IMR-90 (cell line): ENCODE measurements around the gene GPR32. TPM values are rescaled to one million over a fixed set of nuclear protein-coding genes. Genes with fewer than 3 reads are reported as not detected.
A peak's percentile ranks its signal among the peaks of the same experiment; 100 is the strongest.

ENCODE experiments used
- ATAC-seq: fragments of 200-7000 bp; cut with Tn5 transposase; 2 replicates; pipeline ENCODE4 v1.9.1; 2020; ENCODE audit warnings: low read depth, mild to moderate bottlenecking, moderate library complexity
- BruUV-seq: library from RNA; stranded (reverse); fragments of 400-500 nt; replicated peaks from 2 replicates; lab custom pipeline; 2021; lab: Mats Ljungman, UMichigan
- CTCF ChIA-PET: fragments of 300-600 bp; formaldehyde crosslinking; extraction: SDS; loops from one replicate; lab custom pipeline; 2021; ENCODE audit warnings: antibody characterized with exemption; lab: Yijun Ruan, JAX
- POLR2A ChIA-PET: fragments of 300-600 bp; sonication (Branson Sonifier 250); formaldehyde crosslinking; loops from one replicate; lab custom pipeline; 2022; ENCODE audit warnings: antibody characterized with exemption; ENCODE audit not compliant: unreplicated experiment; lab: Charles Lee
- DNase-seq: peaks from one replicate; pipeline ENCODE4 v3.0.0; 2013
- H2AFZ ChIP-seq: replicated peaks from 2 replicates; pipeline ENCODE3; 2013; ENCODE audit warnings: low read length, mild to moderate bottlenecking; ENCODE audit not compliant: poor library complexity
- H2AK5ac ChIP-seq: 2 replicates; pipeline ENCODE4 v1.6.1; 2013; ENCODE audit warnings: low read depth, low read length, inconsistent platforms
- H2AK9ac ChIP-seq: replicated peaks from 2 replicates; pipeline ENCODE3; 2013; ENCODE audit warnings: mild to moderate bottlenecking, low read depth, low read length, moderate library complexity; ENCODE audit not compliant: poor library complexity
- H2BK120ac ChIP-seq: 2 replicates; pipeline ENCODE4 v1.6.1; 2013; ENCODE audit warnings: low read depth, low read length, inconsistent platforms
- H2BK15ac ChIP-seq: 3 replicates; pipeline ENCODE4 v1.6.1; 2013; ENCODE audit warnings: low read depth, low read length, inconsistent platforms
- H2BK20ac ChIP-seq: 2 replicates; pipeline ENCODE4 v1.6.1; 2013; ENCODE audit warnings: low read depth, mild to moderate bottlenecking, inconsistent platforms, low read length, moderate library complexity
- H2BK5ac ChIP-seq: 2 replicates; pipeline ENCODE4 v1.6.1; 2013; ENCODE audit warnings: mild to moderate bottlenecking, low read depth, low read length, inconsistent platforms; ENCODE audit not compliant: poor library complexity, severe bottlenecking
- H3K14ac ChIP-seq: replicated peaks from 2 replicates; pipeline ENCODE4 v1.6.1; 2013; ENCODE audit warnings: low read depth, low read length, inconsistent platforms
- H3K18ac ChIP-seq: 2 replicates; pipeline ENCODE4 v1.6.1; 2013; ENCODE audit warnings: low read depth, low read length, control low read depth
- H3K23ac ChIP-seq: 2 replicates; pipeline ENCODE4 v1.6.1; 2013; ENCODE audit warnings: low read depth, low read length, inconsistent platforms
- H3K27ac ChIP-seq: 2 replicates; pipeline ENCODE4 v1.5.1; 2013; ENCODE audit warnings: mild to moderate bottlenecking, control low read depth, low read length; ENCODE audit not compliant: insufficient read depth
- H3K27me3 ChIP-seq: 2 replicates; pipeline ENCODE4 v1.6.1; 2013; ENCODE audit warnings: low read length; ENCODE audit not compliant: control insufficient read depth, insufficient read depth
- H3K36me3 ChIP-seq: 2 replicates; pipeline ENCODE4 v1.6.1; 2013; ENCODE audit warnings: low read length, mixed read lengths; ENCODE audit not compliant: control insufficient read depth, insufficient read depth
- H3K4ac ChIP-seq: 2 replicates; pipeline ENCODE4 v1.6.1; 2013; ENCODE audit warnings: low read depth, low read length, inconsistent platforms
- H3K4me1 ChIP-seq: 2 replicates; pipeline ENCODE4 v1.6.1; 2013; ENCODE audit warnings: low read length, mixed read lengths; ENCODE audit not compliant: control insufficient read depth, insufficient read depth
- H3K4me2 ChIP-seq: 2 replicates; pipeline ENCODE4 v1.6.1; 2013; ENCODE audit warnings: low read depth, mild to moderate bottlenecking, control low read depth, low read length, moderate library complexity
- H3K4me3 ChIP-seq: 2 replicates; pipeline ENCODE4 v1.5.1; 2013; ENCODE audit warnings: low read depth, mild to moderate bottlenecking, control low read depth, low read length, moderate library complexity; ENCODE audit not compliant: insufficient read depth
- H3K56ac ChIP-seq: 2 replicates; pipeline ENCODE4 v1.6.1; 2013; ENCODE audit warnings: low read length, inconsistent platforms; ENCODE audit not compliant: insufficient read depth; ENCODE audit errors: extremely low read depth
- H3K79me1 ChIP-seq, 2 experiments: 2 replicates each; pipeline ENCODE4 v1.6.1; 2013; ENCODE audit warnings: low read length in 2 of 2, inconsistent platforms in 1 of 2, low read depth in 1 of 2
- H3K9ac ChIP-seq: 2 replicates; pipeline ENCODE4 v1.6.1; 2013; ENCODE audit warnings: low read depth, low read length, control low read depth
- H3K9me1 ChIP-seq: 2 replicates; pipeline ENCODE4 v1.6.1; 2013; ENCODE audit warnings: low read length, inconsistent platforms; ENCODE audit not compliant: insufficient read depth
- H3K9me3 ChIP-seq: 2 replicates; pipeline ENCODE4 v1.6.1; 2013; ENCODE audit warnings: low read length; ENCODE audit not compliant: control insufficient read depth, insufficient read depth
- H4K20me1 ChIP-seq: 2 replicates; pipeline ENCODE4 v1.6.1; 2013; ENCODE audit warnings: low read length, inconsistent platforms; ENCODE audit not compliant: insufficient read depth
- H4K5ac ChIP-seq: 2 replicates; pipeline ENCODE4 v1.6.1; 2013; ENCODE audit warnings: mild to moderate bottlenecking, low read depth, low read length, control low read depth
- H4K8ac ChIP-seq, 2 experiments: 2 replicates each; pipeline ENCODE4 v1.6.1; 2013; ENCODE audit warnings: low read depth in 2 of 2, low read length in 2 of 2, control low read depth in 1 of 2, inconsistent platforms in 1 of 2
- H4K91ac ChIP-seq: 2 replicates; pipeline ENCODE4 v1.6.1; 2013; ENCODE audit warnings: low read depth, low read length, inconsistent platforms; ENCODE audit not compliant: insufficient read depth
- CHD1 ChIP-seq: IDR thresholded peaks from 2 replicates; pipeline ENCODE4 v1.6.1; 2012; ENCODE audit warnings: low read depth, low read length, improper control_type of control experiment
- RCOR1 ChIP-seq: IDR thresholded peaks from 2 replicates; pipeline ENCODE4 v1.6.1; 2012; ENCODE audit warnings: mild to moderate bottlenecking, low read length, improper control_type of control experiment; ENCODE audit not compliant: insufficient replicate concordance
- WGBS, 2 experiments: methylation state at CpG; one replicate each; pipeline versions ENCODE4 v1.1.5 to v1.1.7; 2013; ENCODE audit warnings: missing lambda C conversion rate in 2 of 2; ENCODE audit not compliant: insufficient read length in 1 of 2; ENCODE audit errors: extremely low coverage in 2 of 2; 5-methylcytosine and 5-hydroxymethylcytosine counted together
- dilution Hi-C: fragments of 300-500 bp; cut with HindIII; formaldehyde crosslinking; loops from one replicate; pipeline ENCODE4 v1.14.3; 2018; ENCODE audit warnings: low sequenced_read_pairs; ENCODE audit not compliant: unreplicated experiment
- in situ Hi-C: fragments of 300-500 bp; cut with MboI; formaldehyde crosslinking; loops from 3 replicates; pipeline ENCODE4 v1.14.3; 2019; ENCODE audit warnings: low sequenced_read_pairs, inconsistent platforms, mixed read lengths
- intact Hi-C: fragments of 100-400 bp; cut with micrococcal nuclease; formaldehyde crosslinking; loops from 2 replicates; pipeline ENCODE4 v1.10.0; 2022
- polyA plus RNA-seq, 3 experiments: library from polyadenylated mRNA; depleted of rRNA; stranded (reverse); fragments of >200 nt; gene quantifications; 2 replicates each; pipeline ENCODE4 v1.2.3, GENCODE V29; 2012; ENCODE audit warnings: low replicate concordance in 1 of 3
- total RNA-seq: library from RNA; depleted of rRNA; stranded (reverse); fragments of >200 nt; gene quantifications from 2 replicates; pipeline ENCODE4 v1.2.3, GENCODE V29; 2012

Gene GPR32
- total and polyA plus RNA-seq, 2 of the 4 experiments (the other 2 are of a cell fraction) = not detected

DNA sequence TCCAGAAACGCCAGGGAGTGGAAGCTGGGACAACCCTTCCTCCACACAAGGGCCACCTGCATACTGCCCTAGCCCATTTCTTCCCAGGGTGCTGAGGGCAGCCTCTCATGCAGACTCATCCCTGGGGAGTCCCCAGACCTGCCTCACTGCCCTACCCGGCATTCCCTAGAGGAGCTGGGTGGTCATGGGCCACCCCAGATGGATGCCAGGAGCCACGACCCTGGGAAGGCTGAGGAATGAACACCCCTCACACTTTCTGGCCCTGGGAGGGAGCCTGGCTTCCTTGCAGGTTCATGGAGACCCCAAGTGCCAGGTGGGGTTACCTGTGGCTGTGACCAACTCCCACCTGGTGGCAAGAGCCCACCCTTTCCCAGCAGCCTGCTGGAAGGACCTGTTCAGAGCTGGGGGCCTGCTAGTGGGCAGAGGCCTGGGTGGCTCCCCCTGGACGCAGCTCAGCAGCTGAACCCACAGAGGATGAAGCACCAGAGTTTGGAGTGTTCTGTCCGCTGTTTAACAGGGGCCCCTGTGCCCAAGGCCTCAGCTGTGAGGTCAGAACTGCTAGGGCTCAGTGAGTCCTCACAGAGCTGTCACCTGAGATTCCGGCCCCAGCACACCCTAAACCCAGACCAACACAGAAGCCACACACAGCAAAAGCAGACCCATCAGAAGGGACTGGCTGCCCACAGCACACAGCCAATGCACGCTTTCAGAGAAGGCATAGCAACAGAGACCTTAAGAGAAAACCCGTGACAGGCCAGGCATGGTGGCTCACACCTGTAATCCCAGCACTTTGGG is 26.6 kb downstream of the GPR32 start:
- no peak overlapping the region for H3K27ac ChIP-seq
- no peak overlapping the region for H3K4me2 ChIP-seq
- H3K9me1 ChIP-seq = peaks cover 7% of the 10 kb centered on the region
- TF ChIP-seq CHD1 (no peak), RCOR1 (no peak)
- H3K14ac ChIP-seq = no peak overlapping the region
- no peak overlapping the region for H3K23ac ChIP-seq
- no peak overlapping the region for H3K4me3 ChIP-seq
- dilution Hi-C loops (no loop called here), intact Hi-C loops (no loop called here), in situ Hi-C loops (no loop called here)
- ChIA-PET POLR2A (no interaction called here), CTCF (no interaction called here)
- no peaks in the 10 kb centered on the region for H3K4me1 ChIP-seq
- H3K79me1 ChIP-seq = peaks cover 13 to 18% of the 10 kb centered on the region in 2 experiments; a peak in 3 of 4 replicates
- H2BK5ac ChIP-seq = no peak overlapping the region
- DNase-seq (no peak), ATAC-seq (no peak)
- H3K9me3 ChIP-seq = no peaks in the 10 kb centered on the region
- no peak overlapping the region for H2BK120ac ChIP-seq
- H3K9ac ChIP-seq = no peak overlapping the region
- WGBS, 2 experiments = 90% methylated on average over 5 of the region's 8 CpGs; no CpG with 5 or more reads in 1 of the 2 experiments
- no peaks in the 10 kb centered on the region for H3K27me3 ChIP-seq
- peaks cover 61% of the 10 kb centered on the region for H4K20me1 ChIP-seq
- no peak overlapping the region for H2BK15ac ChIP-seq
- no peak overlapping the region for H4K5ac ChIP-seq
- no TSS peak for BruUV-seq
- H2AK9ac ChIP-seq = peak overlapping the region; percentile 28
- H2AFZ ChIP-seq = no peak overlapping the region
- H3K18ac ChIP-seq = no peak overlapping the region
- no peak overlapping the region for H3K56ac ChIP-seq
- H3K4ac ChIP-seq = no peak overlapping the region
- H2BK20ac ChIP-seq = no peak overlapping the region
- no peak overlapping the region for H4K8ac ChIP-seq
- no peak overlapping the region for H4K91ac ChIP-seq
- no peak overlapping the region for H2AK5ac ChIP-seq
- H3K36me3 ChIP-seq = peaks cover 34% of the 10 kb centered on the region
